ENCODE data around the gene ATM.
"Not testable (repeated sequence)": the region's sequence is repeated elsewhere in the genome, so short reads cannot be mapped to it uniquely, and the experiment has no call there.

Gene ATM

DNA sequence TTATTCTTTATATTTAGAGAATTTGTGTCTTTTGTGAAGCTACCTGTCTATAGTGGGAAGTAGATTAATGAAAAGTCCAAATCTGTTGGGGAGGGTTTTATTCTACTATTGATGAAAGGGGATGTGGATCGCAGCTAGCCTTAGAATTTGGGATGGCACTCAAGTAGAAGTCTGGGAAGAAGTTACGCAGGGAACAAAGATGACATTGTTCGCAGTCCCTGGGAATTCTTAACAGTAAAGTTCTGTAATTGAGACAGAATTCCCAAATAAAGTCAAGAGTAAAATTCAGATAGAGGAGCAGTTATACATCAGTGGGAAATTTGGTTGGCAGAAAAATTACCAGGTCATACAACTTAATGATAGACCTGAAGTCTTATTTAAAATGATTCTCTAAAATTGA is 64.1 kb downstream of the ATM start:
- DNase-seq = no peak

DNA sequence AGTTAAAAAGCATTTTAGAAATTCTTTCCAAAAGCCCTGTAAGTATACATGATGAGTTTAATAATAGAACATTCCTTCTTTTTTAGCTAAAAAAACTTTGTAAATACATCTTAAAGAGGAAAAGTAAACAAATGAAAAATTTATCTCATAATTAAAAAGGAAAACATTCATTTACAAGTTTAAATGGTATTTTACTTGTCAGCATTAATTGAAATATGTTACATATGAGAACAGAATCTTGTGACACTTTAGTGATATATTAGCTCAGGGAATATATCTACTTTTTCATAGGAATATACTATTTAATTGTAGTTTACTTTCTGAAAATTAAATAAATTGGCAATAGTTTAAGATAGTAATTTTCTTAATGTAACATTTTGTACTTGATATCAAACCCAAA is 66.2 kb downstream of the ATM start:
- not testable (repeated sequence) for DNase-seq

DNA sequence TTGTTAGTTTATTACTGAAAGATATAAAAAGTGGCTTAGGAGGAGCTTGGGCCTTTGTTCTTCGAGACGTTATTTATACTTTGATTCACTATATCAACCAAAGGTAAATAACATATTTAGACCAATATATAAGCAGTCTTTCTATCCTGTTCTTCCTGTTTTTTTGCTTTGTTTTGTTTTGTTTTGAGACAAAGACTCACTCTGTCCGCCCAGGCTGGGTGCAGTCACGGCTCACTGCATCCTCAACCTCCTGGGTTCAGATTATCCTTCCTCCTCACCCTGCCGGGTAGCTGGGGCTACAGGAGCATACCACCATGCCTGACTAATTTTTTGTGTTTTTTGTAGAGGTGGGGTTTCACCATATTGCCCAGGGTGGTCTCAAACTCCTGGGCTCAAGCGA is 66.8 kb downstream of the ATM start:
- no peak for DNase-seq

DNA sequence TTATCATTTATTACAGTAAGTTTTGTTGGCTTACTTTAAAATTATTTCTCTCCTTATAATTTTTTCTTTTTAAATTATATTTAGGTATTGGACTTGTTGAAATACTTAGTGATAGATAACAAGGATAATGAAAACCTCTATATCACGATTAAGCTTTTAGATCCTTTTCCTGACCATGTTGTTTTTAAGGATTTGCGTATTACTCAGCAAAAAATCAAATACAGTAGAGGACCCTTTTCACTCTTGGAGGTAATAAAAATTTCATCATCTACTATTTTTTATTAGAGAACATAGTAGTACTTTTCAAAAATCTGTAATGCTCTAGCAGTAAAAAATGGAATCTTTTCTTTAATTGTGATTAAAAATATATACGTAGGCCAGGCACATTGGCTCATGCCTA is 70.4 kb downstream of the ATM start:
- no peak for DNase-seq

DNA sequence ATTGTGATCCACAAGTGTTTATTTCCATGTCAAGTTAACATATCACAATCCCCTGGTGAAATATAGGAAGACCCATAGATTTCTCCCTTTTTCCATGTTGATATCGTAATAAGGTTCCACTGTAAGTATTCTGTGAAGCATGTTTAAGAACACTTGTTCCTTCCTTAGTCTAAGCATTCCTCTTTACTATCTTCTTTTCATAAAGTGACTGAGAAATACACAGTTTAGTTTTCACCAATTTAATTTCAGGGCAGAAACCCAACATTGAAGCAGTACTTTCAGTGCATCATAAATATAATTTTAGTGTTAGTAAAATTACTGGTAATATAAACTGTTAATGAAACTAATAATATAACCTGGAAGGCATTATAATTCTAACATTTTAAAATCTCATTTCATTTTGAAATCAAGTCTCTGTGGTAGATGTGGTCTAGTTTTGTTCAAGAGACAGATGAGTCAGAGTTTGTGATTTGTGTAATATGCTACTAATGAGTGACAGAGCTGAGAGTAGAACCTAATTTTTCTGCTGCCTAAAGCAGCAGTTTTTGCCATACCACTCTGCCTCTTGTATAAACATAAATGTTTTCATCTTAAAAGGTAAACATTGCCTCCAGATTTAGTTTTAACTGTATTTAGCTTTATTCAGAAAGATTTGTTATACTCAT is 79.4 kb downstream of the ATM start:
- DNase-seq = no peak

DNA sequence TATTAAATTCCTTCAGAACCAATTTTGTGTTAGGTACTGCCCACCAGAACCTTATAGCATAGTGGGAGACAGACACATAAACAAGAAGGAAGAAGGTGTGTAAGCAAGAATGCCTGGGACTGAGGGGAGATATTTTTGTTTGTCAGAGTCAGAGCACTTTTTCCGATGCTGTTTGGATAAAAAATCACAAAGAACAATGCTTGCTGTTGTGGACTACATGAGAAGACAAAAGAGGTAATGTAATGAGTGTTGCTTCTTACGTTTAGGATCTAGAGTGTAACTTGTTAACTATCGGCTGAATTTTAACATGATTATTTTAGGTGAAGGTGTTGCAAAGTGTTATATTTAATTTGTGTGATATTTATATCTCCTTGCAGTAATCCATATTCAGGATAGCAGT is 84.9 kb downstream of the ATM start:
- no peak for DNase-seq

DNA sequence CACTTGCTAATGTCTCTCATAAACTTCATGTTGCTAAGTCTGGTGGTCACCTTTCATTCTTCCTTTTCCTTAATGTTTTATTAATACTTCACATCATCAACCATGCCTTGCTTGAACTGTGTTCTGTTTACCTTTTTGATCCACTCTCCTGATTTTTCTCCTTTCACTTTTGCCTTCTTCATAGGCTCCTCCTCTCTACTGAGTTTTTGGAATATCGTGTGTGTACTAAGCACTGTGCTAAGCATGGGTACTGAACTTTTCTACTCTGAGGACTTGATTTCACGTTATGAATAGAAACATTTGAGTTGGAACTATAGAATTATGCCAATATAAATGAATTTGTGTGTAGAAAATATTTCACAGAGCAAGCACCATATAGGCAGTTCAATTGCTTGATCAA is 90.6 kb downstream of the ATM start:
- no peak for DNase-seq

DNA sequence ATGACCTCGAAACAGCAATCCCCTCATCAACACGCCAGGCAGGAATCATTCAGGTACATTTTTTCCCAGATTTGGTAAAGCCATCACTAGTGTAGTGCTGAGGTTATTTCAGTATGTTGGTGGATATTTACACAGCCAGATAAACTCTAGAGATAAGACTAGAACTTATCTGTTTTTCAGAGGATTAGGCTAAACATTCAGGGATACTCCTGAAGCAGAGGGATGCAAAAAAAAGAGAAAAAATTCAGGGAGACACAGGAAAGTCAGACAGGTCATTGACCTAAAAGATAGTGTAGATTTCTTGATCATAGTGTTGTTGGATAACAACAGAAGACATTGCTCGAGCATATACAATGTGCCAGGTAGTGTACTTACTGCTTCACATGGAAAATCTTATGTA is 93.2 kb downstream of the ATM start:
- DNase-seq = no peak

- DNase-seq = no peak
Observed at GRCh38 chr11:108319541-108320145, 96.8 kb downstream of the ATM start.

DNA sequence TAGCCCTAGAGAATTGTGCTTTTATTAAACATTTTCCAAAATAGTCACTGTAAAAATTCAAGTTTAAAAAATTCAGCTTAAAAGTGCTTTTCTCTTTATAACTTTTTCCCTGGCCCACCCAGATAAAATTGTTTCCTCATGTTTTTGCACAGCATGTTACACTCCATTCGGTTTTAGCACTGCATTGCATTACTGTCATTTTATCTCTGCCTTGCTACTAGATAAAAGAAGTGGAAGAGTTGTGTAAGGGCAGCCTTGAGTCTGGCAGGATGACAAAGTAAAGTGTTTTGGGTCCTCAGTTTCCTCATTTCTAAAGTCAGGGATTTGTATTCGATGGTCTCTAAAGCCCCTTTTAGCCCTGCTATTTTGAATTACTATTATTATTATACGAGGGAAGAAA is 99.8 kb downstream of the ATM start:
- DNase-seq = no peak

- no peak for DNase-seq
Observed at GRCh38 chr11:108324587-108324986, 101.7 kb downstream of the ATM start.

- no peak for DNase-seq
Observed at GRCh38 chr11:108333403-108333899, 110.6 kb downstream of the ATM start.

DNA sequence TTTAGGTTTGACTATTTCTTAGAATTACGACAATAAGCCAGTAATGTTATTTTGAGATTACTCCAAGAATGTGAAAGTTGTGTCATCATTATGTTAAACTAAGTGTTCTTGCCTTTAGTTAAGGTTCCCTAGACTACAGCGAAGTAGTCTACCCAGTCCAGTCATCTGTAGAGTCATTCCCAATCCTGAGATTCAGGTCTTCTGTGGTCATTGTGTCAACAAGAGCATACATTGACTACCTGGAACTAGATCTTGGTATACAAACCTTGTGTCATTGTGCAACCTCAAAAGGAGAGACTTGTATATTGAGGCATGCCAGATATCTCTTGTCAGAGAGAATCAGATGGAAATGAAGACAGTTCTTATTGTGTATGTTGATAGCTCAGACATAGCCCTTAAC is 115.9 kb downstream of the ATM start:
- no peak for DNase-seq

- DNase-seq = no peak
Observed at GRCh38 chr11:108340973-108341372, 118.1 kb downstream of the ATM start.

DNA sequence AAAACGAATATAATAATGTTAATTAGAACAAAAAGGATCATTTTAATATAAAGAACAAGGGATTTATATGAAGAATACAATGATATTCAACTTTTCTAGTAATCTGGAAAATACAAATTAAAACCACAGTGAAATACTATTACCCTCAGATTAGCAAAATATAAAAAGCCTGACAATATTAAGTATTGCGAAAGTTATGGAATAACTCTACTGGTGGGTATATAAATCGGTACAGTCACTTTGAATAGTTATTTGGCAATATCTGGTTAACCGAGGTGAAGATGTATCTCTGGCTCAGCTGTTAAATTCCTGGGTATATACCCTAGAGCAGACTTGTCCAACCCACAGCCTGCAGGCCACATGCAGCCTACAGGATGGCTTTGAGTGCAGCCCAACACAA is 118.8 kb downstream of the ATM start:
- DNase-seq = no peak

DNA sequence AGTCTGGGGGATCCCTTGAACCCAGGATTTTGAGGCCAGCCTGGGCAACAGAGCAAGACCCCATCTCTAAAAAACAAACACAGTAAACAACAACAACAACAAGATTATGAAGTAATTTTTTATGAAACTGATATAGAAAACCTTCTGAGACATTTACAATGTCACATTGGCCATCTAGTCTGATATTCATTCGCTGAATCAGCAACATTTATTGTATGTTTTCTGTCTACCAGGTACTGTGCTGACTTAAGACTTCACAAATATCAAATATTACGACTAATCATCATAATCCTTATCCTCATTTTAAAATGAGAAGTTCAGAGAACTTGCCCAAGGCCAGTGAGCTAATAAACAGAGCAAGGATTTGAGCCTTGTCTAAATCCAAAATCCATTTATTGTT is 120.8 kb downstream of the ATM start:
- DNase-seq = no peak

DNA sequence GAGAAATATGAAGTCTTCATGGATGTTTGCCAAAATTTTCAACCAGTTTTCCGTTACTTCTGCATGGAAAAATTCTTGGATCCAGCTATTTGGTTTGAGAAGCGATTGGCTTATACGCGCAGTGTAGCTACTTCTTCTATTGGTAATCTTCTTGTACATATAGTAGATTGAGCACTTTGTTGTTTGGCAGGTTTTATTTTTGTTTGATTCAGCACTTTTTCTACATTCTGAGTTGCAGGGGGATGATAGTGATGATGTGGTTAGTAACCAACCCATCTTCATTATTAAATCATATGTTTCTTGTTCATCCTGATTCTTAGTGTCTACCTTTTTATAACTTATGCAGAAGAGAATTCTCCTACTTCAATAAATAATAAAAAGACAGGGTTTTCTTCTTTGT is 122.9 kb downstream of the ATM start:
- DNase-seq = no peak

- no peak for DNase-seq
Observed at GRCh38 chr11:108346451-108346850, 123.6 kb downstream of the ATM start.

- no peak for DNase-seq
Observed at GRCh38 chr11:108351468-108351867, 128.6 kb downstream of the ATM start.

- DNase-seq = no peak
Observed at GRCh38 chr11:108364159-108364558, 141.3 kb downstream of the ATM start.

DNA sequence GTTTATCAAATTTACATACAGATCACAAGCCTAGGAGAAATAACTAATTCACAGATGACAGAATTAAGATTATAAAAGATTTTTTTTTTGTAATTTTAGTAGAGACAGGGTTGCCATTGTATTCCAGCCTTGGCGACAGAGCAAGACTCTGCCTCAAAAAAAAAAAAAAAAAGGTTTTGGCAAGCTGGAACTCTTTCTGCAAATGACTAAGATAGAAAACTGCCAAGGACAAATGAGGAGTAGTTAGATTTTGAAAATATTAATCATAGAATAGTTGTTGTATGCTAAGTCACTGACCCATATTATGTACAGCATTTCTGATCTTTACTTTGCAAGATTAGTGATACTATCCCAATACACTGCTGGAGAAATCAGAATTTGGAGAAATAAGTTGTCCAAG is 145.3 kb downstream of the ATM start:
- DNase-seq = no peak

DNA sequence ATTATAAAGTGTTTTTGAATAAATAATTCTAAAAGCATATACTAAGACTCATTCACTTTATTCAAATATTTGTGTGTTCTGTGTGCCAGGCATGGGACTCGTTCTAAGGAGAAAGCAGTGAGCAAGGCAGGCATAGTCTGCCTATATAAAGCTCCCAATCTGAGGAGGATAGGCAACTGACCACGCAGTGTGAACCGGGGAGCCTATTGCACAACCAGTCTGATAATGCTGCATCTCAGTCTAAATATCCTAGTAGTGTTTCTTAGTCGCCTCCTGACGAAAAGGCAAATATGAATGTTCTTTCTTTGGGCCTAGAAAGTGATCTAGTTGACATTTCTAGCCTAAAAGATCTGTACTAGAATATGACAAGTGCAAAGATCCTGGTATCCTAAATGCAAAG is 146.2 kb downstream of the ATM start:
- no peak for DNase-seq

GRCh38 chr11:108370315-108370714 is 147.4 kb downstream of the ATM start:
- no peak for DNase-seq

DNA sequence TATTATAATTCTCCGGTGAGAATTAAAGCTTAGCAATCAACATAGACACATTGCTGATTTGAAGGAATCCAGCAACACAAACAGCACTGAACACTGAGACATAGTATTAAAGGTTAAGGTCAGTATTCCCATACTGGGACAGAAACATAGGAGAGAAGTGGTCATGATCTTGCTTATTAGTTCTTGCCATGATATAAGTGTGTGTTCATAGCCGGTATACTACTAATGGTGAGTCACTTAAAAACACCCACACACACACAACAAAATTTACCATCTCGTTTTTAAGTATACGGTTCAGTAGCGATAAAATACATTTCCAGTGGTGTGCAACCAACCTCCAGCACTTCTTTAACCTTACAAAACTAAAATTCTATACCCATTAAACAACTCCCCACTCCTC is 148.1 kb downstream of the ATM start:
- DNase-seq = no peak

DNA sequence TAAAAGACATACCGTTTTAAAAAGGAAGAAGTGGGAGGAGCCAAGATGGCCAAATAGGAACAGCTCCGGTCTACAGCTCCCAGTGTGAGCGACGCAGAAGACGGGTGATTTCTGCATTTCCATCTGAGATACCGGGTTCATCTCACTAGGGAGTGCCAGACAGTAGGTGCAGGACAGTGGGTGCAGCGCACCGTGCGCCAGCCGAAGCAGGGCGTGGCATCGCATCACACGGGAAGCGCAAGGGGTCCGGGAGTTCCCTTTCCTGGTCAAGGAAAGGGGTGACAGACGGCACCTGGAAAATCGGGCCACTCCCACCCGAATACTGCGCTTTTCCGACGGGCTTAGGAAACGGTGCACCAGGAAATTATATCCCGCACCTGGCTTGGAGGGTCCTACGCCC is 150.6 kb downstream of the ATM start:
- not testable (repeated sequence) for DNase-seq

All from CD4-positive, alpha-beta T cell treated with Interleukin-10 for 1 hour (primary cell).